HEK293 (cell line): ENCODE data around the gene MITF.

Experiments used
- GLI2 ChIP-seq: fragments of 450-650 bp; formaldehyde crosslinking; IDR thresholded peaks from 2 replicates; pipeline ENCODE4; 2017; ENCODE audit warnings: missing biosample characterization, missing genetic modification characterization, low read depth, borderline replicate concordance
- OSR2 ChIP-seq: fragments of 450-650 bp; formaldehyde crosslinking; IDR thresholded peaks from 2 replicates; pipeline ENCODE4 v1.5.1; 2016; ENCODE audit warnings: missing biosample characterization, missing genetic modification characterization
- ZBTB17 ChIP-seq: fragments of 450-650 bp; formaldehyde crosslinking; IDR thresholded peaks from 2 replicates; pipeline ENCODE4 v1.5.1; 2016; ENCODE audit warnings: missing biosample characterization, missing genetic modification characterization
- ZNF184 ChIP-seq: fragments of 450-650 bp; IDR thresholded peaks from 2 replicates; pipeline ENCODE4 v1.5.1; 2018; ENCODE audit warnings: missing biosample characterization, mild to moderate bottlenecking, missing genetic modification characterization
- ZNF23 ChIP-seq: fragments of 450-650 bp; formaldehyde crosslinking; IDR thresholded peaks from 2 replicates; pipeline ENCODE4 v1.5.1; 2016; ENCODE audit warnings: missing biosample characterization, missing genetic modification characterization, borderline replicate concordance
- ZNF394 ChIP-seq: fragments of 450-650 bp; formaldehyde crosslinking; IDR thresholded peaks from 2 replicates; pipeline ENCODE4 v1.5.1; 2016; ENCODE audit warnings: missing biosample characterization, missing genetic modification characterization, mild to moderate bottlenecking, moderate library complexity, borderline replicate concordance
- TF ChIP-seq, protein P1 (sequence below): fragments of 450-650 bp; formaldehyde crosslinking; IDR thresholded peaks from 2 replicates; pipeline ENCODE4 v1.5.1; 2016; ENCODE audit warnings: missing biosample characterization, missing genetic modification characterization, borderline replicate concordance
- TF ChIP-seq, protein P2 (sequence below): fragments of 450-650 bp; formaldehyde crosslinking; IDR thresholded peaks from 2 replicates; pipeline ENCODE4 v1.5.1; 2016; ENCODE audit warnings: missing biosample characterization, missing genetic modification characterization
- TF ChIP-seq, protein P3 (sequence below): fragments of 450-650 bp; formaldehyde crosslinking; IDR thresholded peaks from 2 replicates; pipeline ENCODE4 v1.5.1; 2016; ENCODE audit warnings: missing biosample characterization, missing genetic modification characterization

DNA sequence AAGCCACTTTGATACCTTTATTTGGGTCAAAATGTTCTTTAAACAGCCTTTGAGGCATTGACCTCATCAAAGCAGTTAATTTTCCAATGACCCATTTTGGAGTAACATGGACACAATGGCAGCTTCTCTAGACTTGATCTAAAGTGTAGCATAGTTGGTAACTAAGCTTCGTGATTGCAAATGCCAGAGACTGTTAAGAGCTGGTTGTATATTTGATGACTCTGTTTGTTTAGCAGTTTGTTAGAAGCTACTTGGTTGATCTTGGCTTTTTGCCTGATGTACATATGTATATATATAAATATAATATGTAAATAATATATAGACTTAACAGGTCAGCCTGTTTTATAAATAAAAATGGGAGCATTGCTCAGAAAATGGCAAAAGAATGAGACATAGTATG is 68.4 kb downstream of the MITF start:
- TF ChIP-seq ZNF184 (tag by site-specific recombination) (no peak), ZNF394 (tag by site-specific recombination) (no peak), ZNF23 (tag by site-specific recombination) (no peak), ZBTB17 (tag by site-specific recombination) (no peak), GLI2 (tag by site-specific recombination) (no peak), OSR2 (tag by site-specific recombination) (no peak)
- TF ChIP-seq, protein P1, sequence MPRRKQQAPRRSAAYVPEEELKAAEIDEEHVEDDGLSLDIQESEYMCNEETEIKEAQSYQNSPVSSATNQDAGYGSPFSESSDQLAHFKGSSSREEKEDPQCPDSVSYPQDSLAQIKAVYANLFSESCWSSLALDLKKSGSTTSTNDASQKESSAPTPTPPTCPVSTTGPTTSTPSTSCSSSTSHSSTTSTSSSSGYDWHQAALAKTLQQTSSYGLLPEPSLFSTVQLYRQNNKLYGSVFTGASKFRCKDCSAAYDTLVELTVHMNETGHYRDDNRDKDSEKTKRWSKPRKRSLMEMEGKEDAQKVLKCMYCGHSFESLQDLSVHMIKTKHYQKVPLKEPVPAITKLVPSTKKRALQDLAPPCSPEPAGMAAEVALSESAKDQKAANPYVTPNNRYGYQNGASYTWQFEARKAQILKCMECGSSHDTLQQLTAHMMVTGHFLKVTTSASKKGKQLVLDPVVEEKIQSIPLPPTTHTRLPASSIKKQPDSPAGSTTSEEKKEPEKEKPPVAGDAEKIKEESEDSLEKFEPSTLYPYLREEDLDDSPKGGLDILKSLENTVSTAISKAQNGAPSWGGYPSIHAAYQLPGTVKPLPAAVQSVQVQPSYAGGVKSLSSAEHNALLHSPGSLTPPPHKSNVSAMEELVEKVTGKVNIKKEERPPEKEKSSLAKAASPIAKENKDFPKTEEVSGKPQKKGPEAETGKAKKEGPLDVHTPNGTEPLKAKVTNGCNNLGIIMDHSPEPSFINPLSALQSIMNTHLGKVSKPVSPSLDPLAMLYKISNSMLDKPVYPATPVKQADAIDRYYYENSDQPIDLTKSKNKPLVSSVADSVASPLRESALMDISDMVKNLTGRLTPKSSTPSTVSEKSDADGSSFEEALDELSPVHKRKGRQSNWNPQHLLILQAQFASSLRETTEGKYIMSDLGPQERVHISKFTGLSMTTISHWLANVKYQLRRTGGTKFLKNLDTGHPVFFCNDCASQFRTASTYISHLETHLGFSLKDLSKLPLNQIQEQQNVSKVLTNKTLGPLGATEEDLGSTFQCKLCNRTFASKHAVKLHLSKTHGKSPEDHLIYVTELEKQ (tag by site-specific recombination): no peak
- TF ChIP-seq, protein P2, sequence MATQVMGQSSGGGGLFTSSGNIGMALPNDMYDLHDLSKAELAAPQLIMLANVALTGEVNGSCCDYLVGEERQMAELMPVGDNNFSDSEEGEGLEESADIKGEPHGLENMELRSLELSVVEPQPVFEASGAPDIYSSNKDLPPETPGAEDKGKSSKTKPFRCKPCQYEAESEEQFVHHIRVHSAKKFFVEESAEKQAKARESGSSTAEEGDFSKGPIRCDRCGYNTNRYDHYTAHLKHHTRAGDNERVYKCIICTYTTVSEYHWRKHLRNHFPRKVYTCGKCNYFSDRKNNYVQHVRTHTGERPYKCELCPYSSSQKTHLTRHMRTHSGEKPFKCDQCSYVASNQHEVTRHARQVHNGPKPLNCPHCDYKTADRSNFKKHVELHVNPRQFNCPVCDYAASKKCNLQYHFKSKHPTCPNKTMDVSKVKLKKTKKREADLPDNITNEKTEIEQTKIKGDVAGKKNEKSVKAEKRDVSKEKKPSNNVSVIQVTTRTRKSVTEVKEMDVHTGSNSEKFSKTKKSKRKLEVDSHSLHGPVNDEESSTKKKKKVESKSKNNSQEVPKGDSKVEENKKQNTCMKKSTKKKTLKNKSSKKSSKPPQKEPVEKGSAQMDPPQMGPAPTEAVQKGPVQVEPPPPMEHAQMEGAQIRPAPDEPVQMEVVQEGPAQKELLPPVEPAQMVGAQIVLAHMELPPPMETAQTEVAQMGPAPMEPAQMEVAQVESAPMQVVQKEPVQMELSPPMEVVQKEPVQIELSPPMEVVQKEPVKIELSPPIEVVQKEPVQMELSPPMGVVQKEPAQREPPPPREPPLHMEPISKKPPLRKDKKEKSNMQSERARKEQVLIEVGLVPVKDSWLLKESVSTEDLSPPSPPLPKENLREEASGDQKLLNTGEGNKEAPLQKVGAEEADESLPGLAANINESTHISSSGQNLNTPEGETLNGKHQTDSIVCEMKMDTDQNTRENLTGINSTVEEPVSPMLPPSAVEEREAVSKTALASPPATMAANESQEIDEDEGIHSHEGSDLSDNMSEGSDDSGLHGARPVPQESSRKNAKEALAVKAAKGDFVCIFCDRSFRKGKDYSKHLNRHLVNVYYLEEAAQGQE (tag by site-specific recombination): no peak
- TF ChIP-seq, protein P3, sequence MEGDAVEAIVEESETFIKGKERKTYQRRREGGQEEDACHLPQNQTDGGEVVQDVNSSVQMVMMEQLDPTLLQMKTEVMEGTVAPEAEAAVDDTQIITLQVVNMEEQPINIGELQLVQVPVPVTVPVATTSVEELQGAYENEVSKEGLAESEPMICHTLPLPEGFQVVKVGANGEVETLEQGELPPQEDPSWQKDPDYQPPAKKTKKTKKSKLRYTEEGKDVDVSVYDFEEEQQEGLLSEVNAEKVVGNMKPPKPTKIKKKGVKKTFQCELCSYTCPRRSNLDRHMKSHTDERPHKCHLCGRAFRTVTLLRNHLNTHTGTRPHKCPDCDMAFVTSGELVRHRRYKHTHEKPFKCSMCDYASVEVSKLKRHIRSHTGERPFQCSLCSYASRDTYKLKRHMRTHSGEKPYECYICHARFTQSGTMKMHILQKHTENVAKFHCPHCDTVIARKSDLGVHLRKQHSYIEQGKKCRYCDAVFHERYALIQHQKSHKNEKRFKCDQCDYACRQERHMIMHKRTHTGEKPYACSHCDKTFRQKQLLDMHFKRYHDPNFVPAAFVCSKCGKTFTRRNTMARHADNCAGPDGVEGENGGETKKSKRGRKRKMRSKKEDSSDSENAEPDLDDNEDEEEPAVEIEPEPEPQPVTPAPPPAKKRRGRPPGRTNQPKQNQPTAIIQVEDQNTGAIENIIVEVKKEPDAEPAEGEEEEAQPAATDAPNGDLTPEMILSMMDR (tag by site-specific recombination): no peak
